DMS53 treated with DMSO at 0.1 percent for 48 hours (cell line): Measurements from ENCODE around the gene NFKBIZ.
"Not testable (repeated sequence)": the region's sequence is repeated elsewhere in the genome, so short reads cannot be mapped to it uniquely, and the experiment has no call there.

Experiments used
- DNase-seq: peaks from one replicate; lab custom pipeline; 2025; ENCODE audit not compliant: unreplicated experiment; lab: John Stamatoyannopoulos, UW

The NFKBIZ gene

GRCh38 chr3:101850246-101851051 lies 1.1 kb downstream of the NFKBIZ start:
- no peak for DNase-seq

GRCh38 chr3:101851072-101851770 lies 1.9 kb downstream of the NFKBIZ start:
- no peak for DNase-seq

- no peak for DNase-seq
Measured at GRCh38 chr3:101851850-101852714, 2.8 kb downstream of the NFKBIZ start.

- no peak for DNase-seq
Measured at GRCh38 chr3:101852983-101853840, 3.9 kb downstream of the NFKBIZ start.

- no peak for DNase-seq
Measured at GRCh38 chr3:101853982-101854381, 4.7 kb downstream of the NFKBIZ start.

- no peak for DNase-seq
Measured at GRCh38 chr3:101854608-101855304, 5.4 kb downstream of the NFKBIZ start.

- DNase-seq = no peak
Measured at GRCh38 chr3:101857301-101857741, 8.0 kb downstream of the NFKBIZ start.

GRCh38 chr3:101858464-101859030 lies 9.2 kb downstream of the NFKBIZ start:
- no peak for DNase-seq

- no peak for DNase-seq
Measured at GRCh38 chr3:101859882-101860448, 10.7 kb downstream of the NFKBIZ start.

- no peak for DNase-seq
Measured at GRCh38 chr3:101861212-101861788, 12.0 kb downstream of the NFKBIZ start.

- DNase-seq = no peak
Measured at GRCh38 chr3:101861789-101862415, 12.6 kb downstream of the NFKBIZ start.

- DNase-seq = no peak
Measured at GRCh38 chr3:101862416-101863165, 13.3 kb downstream of the NFKBIZ start.

- not testable (repeated sequence) for DNase-seq
Measured at GRCh38 chr3:101864926-101865325, 15.6 kb downstream of the NFKBIZ start.

GRCh38 chr3:101865751-101866509 lies 16.6 kb downstream of the NFKBIZ start:
- no peak for DNase-seq

- no peak for DNase-seq
Measured at GRCh38 chr3:101867511-101867910, 18.2 kb downstream of the NFKBIZ start.

GRCh38 chr3:101867996-101868395 lies 18.7 kb downstream of the NFKBIZ start:
- DNase-seq = no peak
